Activated CD4-positive, alpha-beta T cell treated with anti-CD3 and anti-CD28 coated beads for 1 hour (primary cell): ENCODE measurements around the gene CLDN6.

Experiments
- DNase-seq: peaks from one replicate; pipeline ENCODE4 v3.0.0-alpha.2; 2020

The CLDN6 gene

GRCh38 chr16:3051009-3051408 lies 33.0 kb upstream of the CLDN6 start:
- DNase-seq: no peak

GRCh38 chr16:3050487-3050886 lies 32.5 kb upstream of the CLDN6 start:
- DNase-seq: no peak

- no peak for DNase-seq
Measured at GRCh38 chr16:3049921-3050481, 32.0 kb upstream of the CLDN6 start.

- DNase-seq: no peak
Measured at GRCh38 chr16:3047387-3047720, 29.4 kb upstream of the CLDN6 start.

- no peak for DNase-seq
Measured at GRCh38 chr16:3046641-3047386, 28.8 kb upstream of the CLDN6 start.

- no peak for DNase-seq
Measured at GRCh38 chr16:3045758-3046640, 28.0 kb upstream of the CLDN6 start, which contains the start of gene MMP25. MMP25 (plus strand) TSS chr16:3046561; CDS start chr16:3046918, 357 bp downstream.

- no peak for DNase-seq
Measured at GRCh38 chr16:3044708-3045107, 26.7 kb upstream of the CLDN6 start.

GRCh38 chr16:3042376-3042775 lies 24.4 kb upstream of the CLDN6 start:
- DNase-seq: no peak

- DNase-seq: no peak
Measured at GRCh38 chr16:3038896-3039295, 20.9 kb upstream of the CLDN6 start.

GRCh38 chr16:3038256-3038655 lies 20.3 kb upstream of the CLDN6 start:
- no peak for DNase-seq

GRCh38 chr16:3036726-3037315 lies 18.8 kb upstream of the CLDN6 start, which contains the start of gene BICDL2:
BICDL2 (minus strand) TSS chr16:3036944; CDS start chr16:3035496, 1,448 bp downstream.
- no peak for DNase-seq

- no peak for DNase-seq
Measured at GRCh38 chr16:3035972-3036725, 18.2 kb upstream of the CLDN6 start.

GRCh38 chr16:3035289-3035971 lies 17.4 kb upstream of the CLDN6 start:
- no peak for DNase-seq

GRCh38 chr16:3032624-3033023 lies 14.6 kb upstream of the CLDN6 start:
- DNase-seq: no peak

- DNase-seq: no peak
Measured at GRCh38 chr16:3030222-3031212, 12.5 kb upstream of the CLDN6 start.

- no peak for DNase-seq
Measured at GRCh38 chr16:3029491-3030221, 11.7 kb upstream of the CLDN6 start.

GRCh38 chr16:3028716-3029319 lies 10.8 kb upstream of the CLDN6 start:
- DNase-seq: no peak

GRCh38 chr16:3027983-3028715 lies 10.2 kb upstream of the CLDN6 start:
- peak; percentile 79 for DNase-seq

- no peak for DNase-seq
Measured at GRCh38 chr16:3027489-3027795, 9.5 kb upstream of the CLDN6 start.
